COLO668 (cell line): Measurements from ENCODE around the gene AKR1C4.

ENCODE experiments used
- DNase-seq: peaks from one replicate; lab custom pipeline; 2025; ENCODE audit not compliant: unreplicated experiment; lab: John Stamatoyannopoulos, UW

Gene AKR1C4

DNA sequence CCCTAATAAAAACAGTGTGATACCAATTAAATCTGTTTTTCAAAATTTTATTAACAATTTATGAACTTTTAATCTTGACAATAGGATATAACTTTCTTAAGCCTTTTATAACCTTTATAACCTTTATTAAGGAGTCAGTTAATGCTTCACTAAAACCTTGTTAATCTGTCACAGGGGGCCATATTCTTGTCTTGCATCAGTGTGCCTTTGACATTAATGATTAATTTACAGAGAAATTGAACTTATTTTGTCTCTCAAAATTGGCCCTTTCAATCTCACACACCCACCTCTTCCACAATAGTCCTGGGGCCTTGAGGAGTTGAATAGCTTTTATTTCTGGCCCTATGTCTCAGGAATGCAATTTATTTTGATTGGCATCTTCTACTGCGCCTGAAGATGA, 68.5 kb downstream of the AKR1C4 start:
- DNase-seq, result no peak

DNA sequence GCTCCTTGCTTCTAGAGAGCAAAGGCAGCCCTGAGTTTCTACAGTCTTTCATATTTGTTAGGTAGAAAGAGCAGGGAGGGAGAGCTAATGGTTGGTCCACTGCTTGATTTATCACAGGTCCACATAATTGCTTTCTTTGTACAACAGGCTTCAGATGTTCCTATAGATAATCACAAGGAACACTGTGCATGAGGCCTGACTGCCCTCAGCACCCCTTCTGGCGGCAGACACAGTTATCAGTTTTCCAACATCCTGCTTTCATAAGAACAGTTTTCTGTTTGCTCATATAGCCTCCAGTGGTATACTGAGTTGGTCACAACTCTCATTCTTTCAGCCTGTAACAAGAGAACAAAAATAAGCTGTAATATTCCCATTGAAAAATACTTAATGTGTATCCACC, 69.7 kb downstream of the AKR1C4 start:
- no peak for DNase-seq

DNA sequence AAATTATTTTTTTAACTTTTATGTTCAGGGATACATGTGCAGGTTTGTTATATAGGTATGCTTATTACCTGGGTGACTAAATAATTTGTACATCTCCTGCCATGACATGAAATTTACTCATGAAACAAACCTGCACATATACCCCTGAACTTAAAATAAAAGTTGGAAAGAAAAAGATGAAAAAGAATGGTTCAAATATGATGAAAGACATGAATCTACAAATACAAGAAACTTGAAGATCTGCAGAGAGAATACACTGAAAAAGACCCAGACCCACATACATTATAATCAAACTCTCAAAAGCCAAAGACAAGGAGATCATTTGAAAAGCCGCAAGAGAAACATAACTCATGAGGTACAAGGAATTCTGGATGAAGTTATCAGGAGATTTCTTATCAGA, 70.2 kb downstream of the AKR1C4 start:
- no peak for DNase-seq

DNA sequence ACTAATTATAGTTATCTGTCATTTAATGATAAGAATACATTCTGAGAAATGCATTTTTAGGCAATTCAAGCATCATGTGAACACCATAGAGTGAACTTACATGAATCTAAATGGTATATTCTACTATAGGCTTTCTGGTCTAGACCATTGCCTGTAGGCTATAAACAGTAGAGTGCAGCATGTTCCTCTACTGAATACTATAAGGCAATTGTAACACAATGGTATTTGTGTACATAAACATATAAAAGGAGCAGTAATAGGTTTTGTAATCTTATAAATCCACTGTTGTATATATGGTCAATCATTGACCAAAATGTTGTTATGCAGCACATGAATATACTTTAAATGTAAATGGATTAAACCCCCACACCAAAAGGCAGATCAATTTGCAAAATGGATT, 71.6 kb downstream of the AKR1C4 start:
- DNase-seq, result no peak
